Head of caudate nucleus (tissue), 42 donors: Measurements from ENCODE around the gene FOXJ1.

Experiments used
- DNase-seq, 42 donors: peaks; one replicate each; pipeline versions ENCODE4 v3.0.0 to v3.0.0-alpha.2; 2020 to 2021; ENCODE audit warnings: mixed read lengths in 7 of 42
- intact Hi-C: fragments of 100-400 bp; cut with DNase I; formaldehyde crosslinking; loops from one replicate; pipeline ENCODE4 v1.15.0; 2022

The FOXJ1 gene

GRCh38 chr17:76107509-76107908, 33.5 kb downstream of the FOXJ1 start:
- intact Hi-C loops = no loop called here
- DNase-seq = no peak

DNA sequence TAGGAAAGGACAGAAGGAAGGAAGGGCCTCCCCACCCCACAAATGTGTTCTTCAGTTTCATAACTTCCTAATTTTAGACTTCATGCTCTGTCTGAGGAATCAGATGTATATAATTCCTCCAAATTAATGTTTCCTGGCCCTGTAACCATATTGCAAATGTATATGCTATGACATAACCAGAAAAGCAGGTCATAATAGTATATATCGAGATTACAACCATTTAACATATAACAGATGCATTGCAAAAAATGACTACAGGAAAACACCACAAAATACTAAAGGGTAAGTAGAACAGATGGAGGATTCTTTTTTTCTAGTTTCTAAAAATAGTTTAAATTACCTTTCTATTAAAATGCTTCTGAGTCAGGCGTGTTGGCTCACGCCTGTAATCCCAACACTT, 34.3 kb downstream of the FOXJ1 start:
- intact Hi-C loops = no loop called here
- no peak for DNase-seq

DNA sequence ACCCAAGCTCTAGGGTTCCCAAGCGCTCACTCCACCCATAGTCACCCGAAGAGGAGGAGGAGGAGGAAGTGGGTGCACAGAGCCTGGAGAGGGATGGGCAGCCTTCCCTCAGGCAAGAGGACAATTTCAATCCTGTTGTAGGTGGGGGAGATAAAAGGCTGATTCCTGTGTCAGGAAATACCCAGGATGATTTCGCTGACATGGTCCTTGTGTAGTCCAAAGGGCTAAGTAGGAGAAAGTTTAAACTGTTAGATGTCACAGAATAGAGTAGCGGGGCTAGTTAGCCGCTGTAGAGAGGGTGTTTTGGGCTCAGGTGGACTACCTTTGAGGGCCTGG, 36.2 kb downstream of the FOXJ1 start:
- DNase-seq = no peak

DNA sequence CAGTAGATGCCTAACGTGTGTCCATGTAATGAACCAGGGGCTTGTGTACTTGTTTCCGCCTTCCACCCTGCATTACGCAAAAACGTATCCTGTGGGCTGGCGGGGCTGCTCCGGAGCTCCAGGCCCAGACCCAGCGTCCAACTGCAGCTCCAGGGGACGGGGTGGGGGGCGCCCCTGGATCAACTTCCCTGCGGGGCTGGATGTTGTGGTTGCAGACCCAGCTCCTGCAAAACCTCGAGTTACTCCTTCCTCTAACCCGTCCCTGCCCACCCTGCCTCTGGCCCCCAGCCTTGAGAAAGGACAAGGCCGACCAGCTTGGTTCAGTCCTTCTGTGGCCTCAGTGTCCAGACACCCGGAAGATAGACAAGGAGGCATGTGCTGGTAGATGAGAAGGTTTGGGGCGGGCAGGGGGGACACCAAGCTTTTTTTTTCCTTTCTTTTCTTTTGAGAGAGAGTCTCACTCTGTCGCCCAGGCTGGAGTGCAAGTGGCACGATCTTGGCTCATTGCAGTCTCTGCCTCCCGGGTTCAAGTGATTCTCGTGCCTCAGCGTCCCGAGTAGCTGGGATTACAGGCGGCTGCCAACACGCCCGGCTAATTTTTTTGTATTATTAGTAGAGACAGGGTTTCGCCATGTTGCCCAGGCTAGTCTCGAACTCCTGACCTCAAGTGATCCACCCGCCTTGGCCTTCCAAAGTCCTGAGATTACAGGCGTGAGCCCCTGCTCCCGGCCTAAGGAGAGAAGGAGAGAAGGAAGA, 36.7 kb downstream of the FOXJ1 start:
- peak in 2 of 42 donors; percentile 54 to 55 for DNase-seq
- intact Hi-C loops = no loop called here

More for the DNA sequence above, 36.2 kb downstream of the FOXJ1 start:
- intact Hi-C loops = no loop called here

- peak; percentile 84 to 98 (median 94) for DNase-seq
- intact Hi-C loops = loop anchor here (1.0 kb wide), 1 partner anchor 31 kb away; the partner anchor contains the start of gene SRP68
Observed at GRCh38 chr17:76103274-76104139, 37.5 kb downstream of the FOXJ1 start, which contains the start of gene EXOC7. Gene EXOC7, minus strand, starts transcription at chr17:76103787. Its CDS starts 95 bp downstream, at chr17:76103692.

DNA sequence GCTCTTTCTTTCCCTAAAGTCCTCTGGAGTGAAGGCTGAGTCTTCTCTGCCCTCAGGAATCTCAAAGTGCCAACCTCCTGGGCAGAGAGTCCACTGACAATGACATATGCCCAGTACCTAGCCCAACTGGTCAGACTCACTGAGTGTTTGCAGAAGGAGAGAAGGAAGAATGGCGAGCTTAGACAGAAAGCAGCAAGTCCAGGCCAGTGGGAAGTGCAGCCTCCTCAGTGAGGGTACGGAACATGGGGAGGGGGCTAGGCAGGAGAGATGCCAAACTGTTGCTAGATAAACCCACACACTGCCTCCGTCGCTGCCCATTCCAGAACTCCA, 38.1 kb downstream of the FOXJ1 start:
- intact Hi-C loops = loop anchor here (1.0 kb wide), 1 partner anchor 31 kb away; the partner anchor contains the start of gene SRP68

GRCh38 chr17:76097716-76098295, 43.2 kb downstream of the FOXJ1 start:
- intact Hi-C loops = no loop called here
- no peak for DNase-seq

More for the DNA sequence above, 38.1 kb downstream of the FOXJ1 start:
- DNase-seq = no peak

GRCh38 chr17:76095943-76096342, 45.1 kb downstream of the FOXJ1 start:
- no peak for DNase-seq
- intact Hi-C loops = no loop called here

GRCh38 chr17:76094046-76094445, 47.0 kb downstream of the FOXJ1 start:
- intact Hi-C loops = no loop called here
- DNase-seq = no peak

DNA sequence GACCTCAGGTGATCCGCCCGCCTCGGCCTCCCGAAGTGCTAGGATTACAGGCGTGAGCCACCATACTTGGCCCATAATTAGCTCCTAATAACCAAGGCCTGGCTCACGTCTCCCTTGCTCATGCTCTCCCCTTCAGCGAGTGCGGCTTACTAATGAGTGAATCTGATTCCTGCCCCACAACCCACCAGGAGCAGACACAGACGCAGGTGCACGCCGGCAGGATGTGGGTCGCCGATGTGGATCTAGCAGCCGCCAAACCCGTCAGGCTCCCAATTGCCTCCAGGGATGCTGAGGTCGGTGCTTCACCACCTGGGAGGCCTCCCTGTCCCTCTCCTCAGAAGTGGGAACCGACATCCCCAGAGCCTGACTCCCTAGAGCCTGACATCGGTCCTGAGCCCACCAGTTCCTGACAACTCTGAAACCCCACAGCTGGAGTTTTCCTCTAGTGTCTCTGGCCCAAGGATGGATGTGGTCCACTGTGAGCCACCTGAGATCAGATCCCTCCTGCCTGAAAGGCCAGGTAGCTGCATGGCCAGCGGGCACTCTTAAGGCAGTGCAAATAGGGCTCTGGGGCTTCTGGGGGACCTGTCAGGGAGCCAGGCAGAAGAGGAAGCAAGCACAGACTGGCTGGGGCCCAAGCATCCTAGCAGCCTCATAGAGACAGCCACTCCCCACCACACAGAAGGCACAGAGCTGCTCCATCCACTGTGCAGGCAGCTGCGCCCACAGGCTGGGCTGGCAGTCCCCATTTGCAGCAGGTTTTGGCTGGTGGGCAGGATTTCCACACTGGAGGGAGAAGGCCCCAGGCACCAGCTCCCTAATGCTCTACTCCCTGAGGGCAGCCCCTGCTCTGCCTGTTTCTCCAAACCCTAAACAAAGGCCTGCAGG, 48.3 kb downstream of the FOXJ1 start:
- DNase-seq = no peak
- intact Hi-C loops = no loop called here

GRCh38 chr17:76091526-76092286, 49.3 kb downstream of the FOXJ1 start:
- intact Hi-C loops = no loop called here
- DNase-seq = peak in 1 of 42 donors; percentile 44

DNA sequence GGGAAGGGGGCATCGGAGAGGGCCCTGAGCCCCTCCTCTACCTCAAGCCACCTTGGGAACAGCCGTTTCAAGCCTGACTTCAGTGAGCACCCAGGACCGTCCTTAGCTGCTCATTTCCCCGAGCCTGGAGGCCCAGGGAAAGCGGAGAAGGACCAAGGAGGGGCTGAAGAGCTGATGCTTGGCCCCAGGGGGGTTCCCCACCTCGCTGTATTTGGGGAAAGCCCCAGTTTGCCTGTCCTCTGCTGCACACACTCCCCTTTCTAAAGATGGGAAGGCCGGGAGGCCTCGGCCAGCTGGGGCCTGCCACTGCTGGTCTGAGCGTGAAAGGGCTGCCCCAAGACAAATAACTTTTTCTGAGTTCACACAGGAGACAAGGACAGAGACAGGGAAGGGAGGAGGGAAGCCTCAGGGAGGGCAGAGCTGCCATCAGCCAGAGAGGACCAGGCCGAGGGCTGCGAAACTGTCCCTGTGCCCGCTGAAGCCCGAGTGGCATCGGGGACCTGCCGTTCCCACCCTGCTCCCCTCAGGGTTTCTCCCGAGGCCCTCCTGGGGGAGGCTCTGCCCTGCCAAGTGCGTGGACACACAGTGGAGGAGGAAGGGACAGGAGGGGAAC, 50.4 kb downstream of the FOXJ1 start:
- DNase-seq = no peak
- intact Hi-C loops = no loop called here

DNA sequence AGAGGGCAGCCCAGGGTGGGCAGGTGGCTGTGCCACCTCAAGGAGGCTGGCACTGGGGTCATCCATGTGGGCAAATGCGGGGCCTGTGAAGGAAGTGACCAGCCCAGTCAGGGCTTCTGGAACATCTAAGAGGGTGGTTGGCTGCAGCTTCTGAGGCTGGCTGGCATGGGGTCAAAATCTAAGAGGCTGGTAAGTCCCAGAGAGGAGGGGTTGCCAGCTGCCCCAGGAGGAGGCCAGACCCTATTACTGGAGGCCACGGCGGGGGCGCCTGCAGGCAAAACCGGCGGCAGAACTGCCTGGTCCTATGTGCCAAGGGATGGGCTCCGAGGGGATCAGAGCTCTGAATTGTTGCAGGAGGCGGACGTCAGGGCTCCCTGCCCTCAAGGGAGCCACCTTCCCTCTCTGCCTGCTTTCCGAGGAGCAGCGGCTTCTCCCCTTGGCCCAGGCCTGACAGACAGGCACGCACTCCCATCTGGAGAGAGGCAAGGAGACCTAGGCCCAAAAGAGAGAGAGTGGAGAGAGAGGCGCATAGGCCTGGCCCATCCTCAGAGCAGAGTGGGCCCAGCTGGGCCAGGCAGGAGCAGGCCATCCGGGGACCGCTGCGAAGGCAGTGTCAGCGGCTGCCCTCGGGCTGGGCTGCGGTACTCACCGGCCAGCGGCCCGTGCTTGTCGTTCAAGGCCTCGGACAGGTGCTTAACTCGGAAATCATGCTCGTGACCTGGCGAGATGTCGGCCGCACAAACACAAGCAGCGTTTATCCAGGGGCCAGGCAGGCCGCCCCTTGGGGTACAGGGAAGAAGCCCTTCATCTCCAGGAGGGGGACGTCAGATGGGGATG, 51.1 kb downstream of the FOXJ1 start:
- DNase-seq = peak in 1 of 42 donors; percentile 17
- intact Hi-C loops = no loop called here

- intact Hi-C loops = no loop called here
- peak in 1 of 42 donors; percentile 11 for DNase-seq
Observed at GRCh38 chr17:76088868-76089576, 52.0 kb downstream of the FOXJ1 start.

DNA sequence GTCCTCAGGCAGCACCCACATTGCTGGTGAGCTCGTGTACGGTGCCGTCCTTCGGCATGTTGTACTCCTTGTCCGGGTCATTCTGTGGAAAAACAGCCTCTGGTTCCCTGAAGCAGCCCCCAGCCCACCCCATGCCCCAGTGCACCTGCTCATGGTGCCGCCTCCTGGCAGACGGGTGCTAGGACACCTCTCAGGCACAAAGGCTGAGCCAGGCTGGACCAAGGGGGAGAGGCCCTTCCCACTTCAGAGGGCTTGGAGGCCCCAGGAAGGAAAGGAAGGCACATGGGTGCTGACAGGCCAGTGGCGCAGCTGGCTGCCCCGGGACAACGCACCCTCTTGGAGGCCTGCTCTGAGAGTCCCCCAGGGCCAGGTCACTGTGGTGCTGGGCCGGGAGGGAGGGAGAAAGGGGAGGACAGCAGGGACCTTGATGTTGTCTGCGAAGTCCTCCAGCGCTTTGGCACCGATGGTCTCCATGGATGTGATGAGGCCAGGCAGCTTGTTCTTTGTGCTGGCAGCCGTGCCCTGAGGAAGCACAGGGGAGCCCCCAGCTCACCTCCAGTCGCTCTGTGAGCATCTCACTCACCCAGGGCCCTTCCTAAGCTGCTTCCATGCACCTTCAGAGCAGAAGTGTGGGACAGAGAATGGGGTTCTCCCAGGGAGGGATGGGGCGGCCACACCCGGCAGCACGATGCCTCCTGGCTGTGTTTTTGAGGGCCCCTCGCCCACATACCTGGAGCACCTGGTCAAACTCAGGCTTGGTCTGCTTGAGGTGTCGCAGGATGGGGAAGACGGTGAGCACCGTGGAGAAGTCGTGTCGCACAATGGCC, 52.8 kb downstream of the FOXJ1 start:
- DNase-seq = peak in 1 of 42 donors; percentile 8
- intact Hi-C loops = no loop called here
